Right forelimb (tissue), 1 donor: Measurements from ENCODE around the gene CHRNA9.
"Not testable (repeated sequence)": the region's sequence is repeated elsewhere in the genome, so short reads cannot be mapped to it uniquely, and the experiment has no call there.

Experiments
- DNase-seq: peaks from one replicate; pipeline ENCODE4 v3.0.0-alpha.2; 2018

CHRNA9 gene

GRCh38 chr4:40334591-40335524 is at the start of gene CHRNA9:
CHRNA9 (plus strand) TSS chr4:40335333; CDS start chr4:40335468, 135 bp downstream.
- DNase-seq = no peak

GRCh38 chr4:40285692-40286091 is 49.4 kb upstream of the CHRNA9 start:
- DNase-seq = no peak

- no peak for DNase-seq
These were observed 46.6 kb upstream of the CHRNA9 start for GRCh38 chr4:40288566-40288965.

GRCh38 chr4:40289366-40290188 is 45.6 kb upstream of the CHRNA9 start:
- no peak for DNase-seq

GRCh38 chr4:40290611-40291186 is 44.4 kb upstream of the CHRNA9 start:
- not testable (repeated sequence) for DNase-seq

GRCh38 chr4:40292313-40292759 is 42.8 kb upstream of the CHRNA9 start:
- DNase-seq = no peak

GRCh38 chr4:40294339-40294738 is 40.8 kb upstream of the CHRNA9 start:
- no peak for DNase-seq

- not testable (repeated sequence) for DNase-seq
These were observed 40.1 kb upstream of the CHRNA9 start for GRCh38 chr4:40295030-40295429.

GRCh38 chr4:40295572-40295971 is 39.6 kb upstream of the CHRNA9 start:
- DNase-seq = no peak

- no peak for DNase-seq
These were observed 36.0 kb upstream of the CHRNA9 start for GRCh38 chr4:40299126-40299525.

GRCh38 chr4:40299811-40300292 is 35.3 kb upstream of the CHRNA9 start:
- no peak for DNase-seq

GRCh38 chr4:40300371-40301162 is 34.6 kb upstream of the CHRNA9 start:
- no peak for DNase-seq

- DNase-seq = no peak
These were observed 33.5 kb upstream of the CHRNA9 start for GRCh38 chr4:40301603-40302002.

GRCh38 chr4:40303751-40304150 is 31.4 kb upstream of the CHRNA9 start:
- DNase-seq = no peak

GRCh38 chr4:40305328-40306170 is 29.6 kb upstream of the CHRNA9 start:
- no peak for DNase-seq

- DNase-seq = no peak
These were observed 28.9 kb upstream of the CHRNA9 start for GRCh38 chr4:40306226-40306625.

GRCh38 chr4:40306976-40307375 is 28.2 kb upstream of the CHRNA9 start:
- no peak for DNase-seq

GRCh38 chr4:40307627-40308497 is 27.3 kb upstream of the CHRNA9 start:
- no peak for DNase-seq

- no peak for DNase-seq
These were observed 26.5 kb upstream of the CHRNA9 start for GRCh38 chr4:40308528-40309122.
